GM23338 (cell line): Measurements from ENCODE around the gene CHCHD6. TPM values are rescaled to one million over a fixed set of nuclear protein-coding genes. Genes with fewer than 3 reads are reported as not detected.

Source experiments
- ATAC-seq: fragments of 200-7000 bp; cut with Tn5 transposase; 3 replicates; pipeline ENCODE4 v1.9.1; 2020
- DNase-seq: peaks from one replicate; pipeline ENCODE4 v3.0.0-alpha.2; 2015; ENCODE audit warnings: low spot score
- H2AFZ ChIP-seq: fragments of 200-600 bp; sonication (generic); 2 replicates; pipeline ENCODE4 v1.8.0; 2016; ENCODE audit warnings: antibody characterized with exemption, mild to moderate bottlenecking, moderate library complexity
- H3F3A ChIP-seq: fragments of 200-600 bp; sonication (generic); replicated peaks from 2 replicates; pipeline ENCODE4 v1.8.0; 2017; ENCODE audit warnings: antibody characterized with exemption, mixed run types, low read depth
- H3K27ac ChIP-seq: fragments of 200-600 bp; sonication (generic); 2 replicates; pipeline ENCODE4 v1.6.1; 2016; ENCODE audit warnings: low read depth
- H3K27me3 ChIP-seq: fragments of 200-600 bp; sonication (generic); 2 replicates; pipeline ENCODE4 v1.8.0; 2016; ENCODE audit warnings: mild to moderate bottlenecking, mixed run types, moderate library complexity; ENCODE audit not compliant: insufficient read depth
- H3K36me3 ChIP-seq: fragments of 200-600 bp; sonication (generic); 2 replicates; pipeline ENCODE4 v1.8.0; 2016; ENCODE audit warnings: mild to moderate bottlenecking; ENCODE audit not compliant: insufficient read depth
- H3K4me1 ChIP-seq: fragments of 200-600 bp; sonication (generic); 2 replicates; pipeline ENCODE4 v1.8.0; 2016; ENCODE audit warnings: mild to moderate bottlenecking, moderate library complexity; ENCODE audit not compliant: insufficient read depth
- H3K4me2 ChIP-seq: fragments of 200-600 bp; sonication (generic); 2 replicates; pipeline ENCODE4 v1.7.1; 2017; ENCODE audit warnings: mixed run types
- H3K4me3 ChIP-seq: fragments of 200-600 bp; sonication (generic); 2 replicates; pipeline ENCODE4 v1.6.1; 2016; ENCODE audit warnings: mixed run types
- H3K79me2 ChIP-seq: fragments of 200-600 bp; sonication (generic); replicated peaks from 2 replicates; pipeline ENCODE4 v1.8.0; 2017; ENCODE audit warnings: mild to moderate bottlenecking; ENCODE audit not compliant: insufficient read depth
- H3K9me2 ChIP-seq: fragments of 200-600 bp; sonication (generic); 2 replicates; pipeline ENCODE4 v1.8.0; 2017; ENCODE audit not compliant: insufficient read depth
- H4K20me1 ChIP-seq: fragments of 200-600 bp; sonication (generic); replicated peaks from 2 replicates; pipeline ENCODE4 v1.8.0; 2017; ENCODE audit warnings: mild to moderate bottlenecking; ENCODE audit not compliant: insufficient read depth
- H3K27ac Mint-ChIP-seq: 2 replicates; pipeline ENCODE4 v1.8.0; 2020; ENCODE audit warnings: inconsistent platforms, mild to moderate bottlenecking, moderate library complexity, mixed read lengths
- H3K27me3 Mint-ChIP-seq: 3 replicates; pipeline ENCODE4 v1.8.0; 2022; ENCODE audit warnings: low read depth, mild to moderate bottlenecking, moderate library complexity, mixed read lengths, inconsistent platforms; ENCODE audit not compliant: insufficient read depth, poor library complexity
- H3K36me3 Mint-ChIP-seq: 3 replicates; pipeline ENCODE4 v1.8.0; 2021; ENCODE audit warnings: low read depth, mild to moderate bottlenecking, inconsistent platforms, moderate library complexity, mixed read lengths
- H3K4me1 Mint-ChIP-seq: 3 replicates; pipeline ENCODE4 v1.8.0; 2020; ENCODE audit warnings: mild to moderate bottlenecking, inconsistent platforms, mixed read lengths
- H3K4me3 Mint-ChIP-seq: 3 replicates; pipeline ENCODE4 v1.8.0; 2021; ENCODE audit warnings: moderate library complexity, mild to moderate bottlenecking, inconsistent platforms, mixed read lengths
- H3K9me3 Mint-ChIP-seq: 3 replicates; pipeline ENCODE4 v1.8.0; 2020; ENCODE audit warnings: moderate library complexity, mild to moderate bottlenecking, inconsistent platforms, mixed read lengths
- CREB1 ChIP-seq: fragments of 250-450 bp; sonication (Bioruptor Pico); IDR thresholded peaks from 2 replicates; pipeline ENCODE4 v1.5.0; 2020; ENCODE audit warnings: low read depth, mild to moderate bottlenecking, moderate library complexity
- JUNB ChIP-seq: IDR thresholded peaks from one replicate; pipeline ENCODE4 v1.6.1; 2016; ENCODE audit warnings: antibody characterized with exemption; ENCODE audit not compliant: unreplicated experiment
- NANOG ChIP-seq: IDR thresholded peaks from 2 replicates; pipeline ENCODE4 v1.6.1; 2016; ENCODE audit warnings: antibody characterized with exemption, borderline replicate concordance
- STAT1 ChIP-seq: IDR thresholded peaks from one replicate; pipeline ENCODE4 v1.6.1; 2016; ENCODE audit warnings: antibody characterized with exemption; ENCODE audit not compliant: unreplicated experiment
- ZNF331 ChIP-seq: fragments of 250-450 bp; sonication (Bioruptor Pico); IDR thresholded peaks from 2 replicates; pipeline ENCODE4 v1.5.0; 2020; ENCODE audit warnings: low read depth, mild to moderate bottlenecking, moderate library complexity
- polyA plus RNA-seq: library from polyadenylated mRNA; unstranded; fragments of >200 nt; fragmentation: Nextera tagmentation; extraction: Ambion mirVana; gene quantifications from 2 replicates; pipeline ENCODE4 v1.2.1, GENCODE V29; 2016
- total RNA-seq: library from RNA; depleted of rRNA; stranded (reverse); fragments of >200 nt; shearing (Covaris generic); gene quantifications from 2 replicates; pipeline ENCODE4 v1.2.3, GENCODE V29; 2014
- TF ChIP-seq, protein P1 (sequence below): IDR thresholded peaks from one replicate; pipeline ENCODE4 v1.6.1; 2018; ENCODE audit warnings: antibody characterized with exemption; ENCODE audit not compliant: unreplicated experiment
- TF ChIP-seq, protein P2 (sequence below), 2 experiments: fragments of 200-600 bp in 1 of 2; sonication (generic) in 1 of 2; conservative IDR thresholded peaks; 2 replicates each; pipeline versions ENCODE4 v1.5.1 to v1.6.1; 2016 to 2017; ENCODE audit warnings: antibody characterized with exemption in 2 of 2, low read depth in 2 of 2, mild to moderate bottlenecking in 2 of 2, moderate library complexity in 1 of 2
- TF ChIP-seq, protein P3 (sequence below): IDR thresholded peaks from 2 replicates; pipeline ENCODE4 v1.6.1; 2016; ENCODE audit warnings: antibody characterized with exemption
- TF ChIP-seq, protein P4 (sequence below): fragments of 250-450 bp; sonication (Bioruptor Pico); IDR thresholded peaks from 2 replicates; pipeline ENCODE4 v1.5.0; 2020; ENCODE audit warnings: mild to moderate bottlenecking, moderate library complexity

Gene CHCHD6
- total and polyA plus RNA-seq, 2 experiments from 2014 or later: 28.8 to 43.0 TPM

DNA sequence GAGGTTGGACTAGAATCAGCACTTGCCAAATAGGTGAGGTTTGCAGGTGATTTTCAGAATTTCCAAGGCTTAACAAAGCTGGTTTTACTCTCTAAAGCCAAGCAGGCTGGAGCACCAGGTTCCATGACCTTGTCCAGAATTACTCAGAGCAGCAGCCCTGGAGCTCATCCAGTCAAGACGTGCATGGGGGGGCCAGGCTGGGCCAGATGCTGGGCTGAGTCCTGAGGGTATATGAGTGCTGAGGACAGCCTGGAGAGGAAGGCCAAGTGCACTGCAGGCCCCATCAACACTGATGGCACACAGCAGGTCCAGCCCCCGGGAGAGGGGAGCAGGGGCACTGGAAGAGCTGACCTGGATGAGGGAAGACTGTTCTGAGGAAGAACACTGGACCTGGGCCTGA, 46.1 kb upstream of the CHCHD6 start (continued):
- TF ChIP-seq, protein P1, sequence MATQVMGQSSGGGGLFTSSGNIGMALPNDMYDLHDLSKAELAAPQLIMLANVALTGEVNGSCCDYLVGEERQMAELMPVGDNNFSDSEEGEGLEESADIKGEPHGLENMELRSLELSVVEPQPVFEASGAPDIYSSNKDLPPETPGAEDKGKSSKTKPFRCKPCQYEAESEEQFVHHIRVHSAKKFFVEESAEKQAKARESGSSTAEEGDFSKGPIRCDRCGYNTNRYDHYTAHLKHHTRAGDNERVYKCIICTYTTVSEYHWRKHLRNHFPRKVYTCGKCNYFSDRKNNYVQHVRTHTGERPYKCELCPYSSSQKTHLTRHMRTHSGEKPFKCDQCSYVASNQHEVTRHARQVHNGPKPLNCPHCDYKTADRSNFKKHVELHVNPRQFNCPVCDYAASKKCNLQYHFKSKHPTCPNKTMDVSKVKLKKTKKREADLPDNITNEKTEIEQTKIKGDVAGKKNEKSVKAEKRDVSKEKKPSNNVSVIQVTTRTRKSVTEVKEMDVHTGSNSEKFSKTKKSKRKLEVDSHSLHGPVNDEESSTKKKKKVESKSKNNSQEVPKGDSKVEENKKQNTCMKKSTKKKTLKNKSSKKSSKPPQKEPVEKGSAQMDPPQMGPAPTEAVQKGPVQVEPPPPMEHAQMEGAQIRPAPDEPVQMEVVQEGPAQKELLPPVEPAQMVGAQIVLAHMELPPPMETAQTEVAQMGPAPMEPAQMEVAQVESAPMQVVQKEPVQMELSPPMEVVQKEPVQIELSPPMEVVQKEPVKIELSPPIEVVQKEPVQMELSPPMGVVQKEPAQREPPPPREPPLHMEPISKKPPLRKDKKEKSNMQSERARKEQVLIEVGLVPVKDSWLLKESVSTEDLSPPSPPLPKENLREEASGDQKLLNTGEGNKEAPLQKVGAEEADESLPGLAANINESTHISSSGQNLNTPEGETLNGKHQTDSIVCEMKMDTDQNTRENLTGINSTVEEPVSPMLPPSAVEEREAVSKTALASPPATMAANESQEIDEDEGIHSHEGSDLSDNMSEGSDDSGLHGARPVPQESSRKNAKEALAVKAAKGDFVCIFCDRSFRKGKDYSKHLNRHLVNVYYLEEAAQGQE: no peak
- TF ChIP-seq NANOG (no peak), ZNF331 (CRISPR knock-in tag) (no peak), JUNB (no peak), CREB1 (CRISPR knock-in tag) (no peak)
- TF ChIP-seq, protein P2, sequence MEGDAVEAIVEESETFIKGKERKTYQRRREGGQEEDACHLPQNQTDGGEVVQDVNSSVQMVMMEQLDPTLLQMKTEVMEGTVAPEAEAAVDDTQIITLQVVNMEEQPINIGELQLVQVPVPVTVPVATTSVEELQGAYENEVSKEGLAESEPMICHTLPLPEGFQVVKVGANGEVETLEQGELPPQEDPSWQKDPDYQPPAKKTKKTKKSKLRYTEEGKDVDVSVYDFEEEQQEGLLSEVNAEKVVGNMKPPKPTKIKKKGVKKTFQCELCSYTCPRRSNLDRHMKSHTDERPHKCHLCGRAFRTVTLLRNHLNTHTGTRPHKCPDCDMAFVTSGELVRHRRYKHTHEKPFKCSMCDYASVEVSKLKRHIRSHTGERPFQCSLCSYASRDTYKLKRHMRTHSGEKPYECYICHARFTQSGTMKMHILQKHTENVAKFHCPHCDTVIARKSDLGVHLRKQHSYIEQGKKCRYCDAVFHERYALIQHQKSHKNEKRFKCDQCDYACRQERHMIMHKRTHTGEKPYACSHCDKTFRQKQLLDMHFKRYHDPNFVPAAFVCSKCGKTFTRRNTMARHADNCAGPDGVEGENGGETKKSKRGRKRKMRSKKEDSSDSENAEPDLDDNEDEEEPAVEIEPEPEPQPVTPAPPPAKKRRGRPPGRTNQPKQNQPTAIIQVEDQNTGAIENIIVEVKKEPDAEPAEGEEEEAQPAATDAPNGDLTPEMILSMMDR (conservative IDR thresholded peaks at IDR 0.05; ENCODE audit: low read depth in 2 of 2): no peak
- TF ChIP-seq, protein P3, sequence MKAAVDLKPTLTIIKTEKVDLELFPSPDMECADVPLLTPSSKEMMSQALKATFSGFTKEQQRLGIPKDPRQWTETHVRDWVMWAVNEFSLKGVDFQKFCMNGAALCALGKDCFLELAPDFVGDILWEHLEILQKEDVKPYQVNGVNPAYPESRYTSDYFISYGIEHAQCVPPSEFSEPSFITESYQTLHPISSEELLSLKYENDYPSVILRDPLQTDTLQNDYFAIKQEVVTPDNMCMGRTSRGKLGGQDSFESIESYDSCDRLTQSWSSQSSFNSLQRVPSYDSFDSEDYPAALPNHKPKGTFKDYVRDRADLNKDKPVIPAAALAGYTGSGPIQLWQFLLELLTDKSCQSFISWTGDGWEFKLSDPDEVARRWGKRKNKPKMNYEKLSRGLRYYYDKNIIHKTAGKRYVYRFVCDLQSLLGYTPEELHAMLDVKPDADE: no peak

DNA sequence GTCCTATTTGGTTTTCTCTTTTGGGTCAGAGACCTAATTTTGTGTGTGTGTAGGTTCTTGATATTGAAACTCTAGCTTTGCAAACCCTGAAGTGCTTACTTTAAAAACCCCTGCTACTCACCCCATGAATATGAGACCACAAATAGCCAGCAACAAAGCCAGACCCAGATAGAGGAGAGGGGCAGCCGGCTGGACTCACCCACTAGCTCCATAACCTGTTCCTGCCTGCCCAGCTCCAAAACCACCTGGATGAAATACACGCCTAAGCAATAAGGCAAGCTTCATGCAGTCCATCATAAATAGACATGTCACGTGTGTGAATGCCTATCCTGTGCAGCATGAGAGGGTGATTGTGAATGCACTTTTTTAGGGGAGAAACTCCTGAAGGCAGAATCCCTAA, 45.5 kb upstream of the CHCHD6 start:
- H2AFZ ChIP-seq: no peak overlapping the region
- H3F3A ChIP-seq: no peaks in the 10 kb centered on the region
- Mint-ChIP-seq H3K4me1 (peaks cover 5% of the 10 kb centered on the region; the same call in 1 of the 3 replicates), H3K27ac (no peak overlapping the region), H3K36me3 (peaks cover 4% of the 10 kb centered on the region; the same call in 1 of the 3 replicates), H3K9me3 (peaks cover 14% of the 10 kb centered on the region), H3K27me3 (peaks cover 17% of the 10 kb centered on the region), H3K4me3 (no peak overlapping the region)
- H3K27ac ChIP-seq: no peak overlapping the region
- H3K36me3 ChIP-seq: no peaks in the 10 kb centered on the region
- no peaks in the 10 kb centered on the region for H3K9me2 ChIP-seq
- H3K4me2 ChIP-seq: no peak overlapping the region
- ATAC-seq (no peak), DNase-seq (no peak)
- no peak overlapping the region for H3K4me3 ChIP-seq
- H3K79me2 ChIP-seq: no peaks in the 10 kb centered on the region
- H3K27me3 ChIP-seq: peaks cover 22% of the 10 kb centered on the region
- H3K4me1 ChIP-seq: no peaks in the 10 kb centered on the region; the same call in 1 of the 2 replicates
- H4K20me1 ChIP-seq: no peaks in the 10 kb centered on the region
- TF ChIP-seq, protein P2 (conservative IDR thresholded peaks at IDR 0.05; ENCODE audit: low read depth in 2 of 2): no peak
- TF ChIP-seq, protein P4, sequence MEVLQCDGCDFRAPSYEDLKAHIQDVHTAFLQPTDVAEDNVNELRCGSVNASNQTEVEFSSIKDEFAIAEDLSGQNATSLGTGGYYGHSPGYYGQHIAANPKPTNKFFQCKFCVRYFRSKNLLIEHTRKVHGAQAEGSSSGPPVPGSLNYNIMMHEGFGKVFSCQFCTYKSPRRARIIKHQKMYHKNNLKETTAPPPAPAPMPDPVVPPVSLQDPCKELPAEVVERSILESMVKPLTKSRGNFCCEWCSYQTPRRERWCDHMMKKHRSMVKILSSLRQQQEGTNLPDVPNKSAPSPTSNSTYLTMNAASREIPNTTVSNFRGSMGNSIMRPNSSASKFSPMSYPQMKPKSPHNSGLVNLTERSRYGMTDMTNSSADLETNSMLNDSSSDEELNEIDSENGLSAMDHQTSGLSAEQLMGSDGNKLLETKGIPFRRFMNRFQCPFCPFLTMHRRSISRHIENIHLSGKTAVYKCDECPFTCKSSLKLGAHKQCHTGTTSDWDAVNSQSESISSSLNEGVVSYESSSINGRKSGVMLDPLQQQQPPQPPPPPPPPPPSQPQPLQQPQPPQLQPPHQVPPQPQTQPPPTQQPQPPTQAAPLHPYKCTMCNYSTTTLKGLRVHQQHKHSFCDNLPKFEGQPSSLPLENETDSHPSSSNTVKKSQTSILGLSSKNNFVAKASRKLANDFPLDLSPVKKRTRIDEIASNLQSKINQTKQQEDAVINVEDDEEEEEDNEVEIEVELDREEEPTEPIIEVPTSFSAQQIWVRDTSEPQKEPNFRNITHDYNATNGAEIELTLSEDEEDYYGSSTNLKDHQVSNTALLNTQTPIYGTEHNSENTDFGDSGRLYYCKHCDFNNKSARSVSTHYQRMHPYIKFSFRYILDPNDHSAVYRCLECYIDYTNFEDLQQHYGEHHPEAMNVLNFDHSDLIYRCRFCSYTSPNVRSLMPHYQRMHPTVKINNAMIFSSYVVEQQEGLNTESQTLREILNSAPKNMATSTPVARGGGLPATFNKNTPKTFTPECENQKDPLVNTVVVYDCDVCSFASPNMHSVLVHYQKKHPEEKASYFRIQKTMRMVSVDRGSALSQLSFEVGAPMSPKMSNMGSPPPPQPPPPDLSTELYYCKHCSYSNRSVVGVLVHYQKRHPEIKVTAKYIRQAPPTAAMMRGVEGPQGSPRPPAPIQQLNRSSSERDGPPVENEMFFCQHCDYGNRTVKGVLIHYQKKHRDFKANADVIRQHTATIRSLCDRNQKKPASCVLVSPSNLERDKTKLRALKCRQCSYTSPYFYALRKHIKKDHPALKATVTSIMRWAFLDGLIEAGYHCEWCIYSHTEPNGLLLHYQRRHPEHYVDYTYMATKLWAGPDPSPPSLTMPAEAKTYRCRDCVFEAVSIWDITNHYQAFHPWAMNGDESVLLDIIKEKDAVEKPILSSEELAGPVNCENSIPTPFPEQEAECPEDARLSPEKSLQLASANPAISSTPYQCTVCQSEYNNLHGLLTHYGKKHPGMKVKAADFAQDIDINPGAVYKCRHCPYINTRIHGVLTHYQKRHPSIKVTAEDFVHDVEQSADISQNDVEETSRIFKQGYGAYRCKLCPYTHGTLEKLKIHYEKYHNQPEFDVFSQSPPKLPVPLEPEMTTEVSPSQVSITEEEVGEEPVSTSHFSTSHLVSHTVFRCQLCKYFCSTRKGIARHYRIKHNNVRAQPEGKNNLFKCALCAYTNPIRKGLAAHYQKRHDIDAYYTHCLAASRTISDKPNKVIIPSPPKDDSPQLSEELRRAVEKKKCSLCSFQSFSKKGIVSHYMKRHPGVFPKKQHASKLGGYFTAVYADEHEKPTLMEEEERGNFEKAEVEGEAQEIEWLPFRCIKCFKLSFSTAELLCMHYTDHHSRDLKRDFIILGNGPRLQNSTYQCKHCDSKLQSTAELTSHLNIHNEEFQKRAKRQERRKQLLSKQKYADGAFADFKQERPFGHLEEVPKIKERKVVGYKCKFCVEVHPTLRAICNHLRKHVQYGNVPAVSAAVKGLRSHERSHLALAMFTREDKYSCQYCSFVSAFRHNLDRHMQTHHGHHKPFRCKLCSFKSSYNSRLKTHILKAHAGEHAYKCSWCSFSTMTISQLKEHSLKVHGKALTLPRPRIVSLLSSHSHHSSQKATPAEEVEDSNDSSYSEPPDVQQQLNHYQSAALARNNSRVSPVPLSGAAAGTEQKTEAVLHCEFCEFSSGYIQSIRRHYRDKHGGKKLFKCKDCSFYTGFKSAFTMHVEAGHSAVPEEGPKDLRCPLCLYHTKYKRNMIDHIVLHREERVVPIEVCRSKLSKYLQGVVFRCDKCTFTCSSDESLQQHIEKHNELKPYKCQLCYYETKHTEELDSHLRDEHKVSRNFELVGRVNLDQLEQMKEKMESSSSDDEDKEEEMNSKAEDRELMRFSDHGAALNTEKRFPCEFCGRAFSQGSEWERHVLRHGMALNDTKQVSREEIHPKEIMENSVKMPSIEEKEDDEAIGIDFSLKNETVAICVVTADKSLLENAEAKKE: no peak
- no peak for TF ChIP-seq JUNB
- TF ChIP-seq STAT1: no peak
